IMR-90 (cell line): ENCODE results near the gene FAM162B. TPM values are rescaled to one million over a fixed set of nuclear protein-coding genes. Genes with fewer than 3 reads are reported as not detected.
"Not testable (repeated sequence)": the region's sequence is repeated elsewhere in the genome, so short reads cannot be mapped to it uniquely, and the experiment has no call there.

Experiments
- ATAC-seq: fragments of 200-7000 bp; cut with Tn5 transposase; 2 replicates; pipeline ENCODE4 v1.9.1; 2020; ENCODE audit warnings: low read depth, mild to moderate bottlenecking, moderate library complexity
- BruUV-seq: library from RNA; stranded (reverse); fragments of 400-500 nt; replicated peaks from 2 replicates; lab custom pipeline; 2021; lab: Mats Ljungman, UMichigan
- CTCF ChIA-PET: fragments of 300-600 bp; formaldehyde crosslinking; extraction: SDS; loops from one replicate; lab custom pipeline; 2021; ENCODE audit warnings: antibody characterized with exemption; lab: Yijun Ruan, JAX
- POLR2A ChIA-PET: fragments of 300-600 bp; sonication (Branson Sonifier 250); formaldehyde crosslinking; loops from one replicate; lab custom pipeline; 2022; ENCODE audit warnings: antibody characterized with exemption; ENCODE audit not compliant: unreplicated experiment; lab: Charles Lee
- DNase-seq: peaks from one replicate; pipeline ENCODE4 v3.0.0; 2013
- H2AFZ ChIP-seq: replicated peaks from 2 replicates; pipeline ENCODE3; 2013; ENCODE audit warnings: low read length, mild to moderate bottlenecking; ENCODE audit not compliant: poor library complexity
- H2AK5ac ChIP-seq: 2 replicates; pipeline ENCODE4 v1.6.1; 2013; ENCODE audit warnings: low read depth, low read length, inconsistent platforms
- H2AK9ac ChIP-seq: replicated peaks from 2 replicates; pipeline ENCODE3; 2013; ENCODE audit warnings: mild to moderate bottlenecking, low read depth, low read length, moderate library complexity; ENCODE audit not compliant: poor library complexity
- H2BK120ac ChIP-seq: 2 replicates; pipeline ENCODE4 v1.6.1; 2013; ENCODE audit warnings: low read depth, low read length, inconsistent platforms
- H2BK15ac ChIP-seq: 3 replicates; pipeline ENCODE4 v1.6.1; 2013; ENCODE audit warnings: low read depth, low read length, inconsistent platforms
- H2BK20ac ChIP-seq: 2 replicates; pipeline ENCODE4 v1.6.1; 2013; ENCODE audit warnings: low read depth, mild to moderate bottlenecking, inconsistent platforms, low read length, moderate library complexity
- H2BK5ac ChIP-seq: 2 replicates; pipeline ENCODE4 v1.6.1; 2013; ENCODE audit warnings: mild to moderate bottlenecking, low read depth, low read length, inconsistent platforms; ENCODE audit not compliant: poor library complexity, severe bottlenecking
- H3K14ac ChIP-seq: replicated peaks from 2 replicates; pipeline ENCODE4 v1.6.1; 2013; ENCODE audit warnings: low read depth, low read length, inconsistent platforms
- H3K18ac ChIP-seq: 2 replicates; pipeline ENCODE4 v1.6.1; 2013; ENCODE audit warnings: low read depth, low read length, control low read depth
- H3K23ac ChIP-seq: 2 replicates; pipeline ENCODE4 v1.6.1; 2013; ENCODE audit warnings: low read depth, low read length, inconsistent platforms
- H3K27ac ChIP-seq: 2 replicates; pipeline ENCODE4 v1.5.1; 2013; ENCODE audit warnings: mild to moderate bottlenecking, control low read depth, low read length; ENCODE audit not compliant: insufficient read depth
- H3K27me3 ChIP-seq: 2 replicates; pipeline ENCODE4 v1.6.1; 2013; ENCODE audit warnings: low read length; ENCODE audit not compliant: control insufficient read depth, insufficient read depth
- H3K36me3 ChIP-seq: 2 replicates; pipeline ENCODE4 v1.6.1; 2013; ENCODE audit warnings: low read length, mixed read lengths; ENCODE audit not compliant: control insufficient read depth, insufficient read depth
- H3K4ac ChIP-seq: 2 replicates; pipeline ENCODE4 v1.6.1; 2013; ENCODE audit warnings: low read depth, low read length, inconsistent platforms
- H3K4me1 ChIP-seq: 2 replicates; pipeline ENCODE4 v1.6.1; 2013; ENCODE audit warnings: low read length, mixed read lengths; ENCODE audit not compliant: control insufficient read depth, insufficient read depth
- H3K4me2 ChIP-seq: 2 replicates; pipeline ENCODE4 v1.6.1; 2013; ENCODE audit warnings: low read depth, mild to moderate bottlenecking, control low read depth, low read length, moderate library complexity
- H3K4me3 ChIP-seq: 2 replicates; pipeline ENCODE4 v1.5.1; 2013; ENCODE audit warnings: low read depth, mild to moderate bottlenecking, control low read depth, low read length, moderate library complexity; ENCODE audit not compliant: insufficient read depth
- H3K56ac ChIP-seq: 2 replicates; pipeline ENCODE4 v1.6.1; 2013; ENCODE audit warnings: low read length, inconsistent platforms; ENCODE audit not compliant: insufficient read depth; ENCODE audit errors: extremely low read depth
- H3K79me1 ChIP-seq, 2 experiments: 2 replicates each; pipeline ENCODE4 v1.6.1; 2013; ENCODE audit warnings: low read length in 2 of 2, inconsistent platforms in 1 of 2, low read depth in 1 of 2
- H3K9ac ChIP-seq: 2 replicates; pipeline ENCODE4 v1.6.1; 2013; ENCODE audit warnings: low read depth, low read length, control low read depth
- H3K9me1 ChIP-seq: 2 replicates; pipeline ENCODE4 v1.6.1; 2013; ENCODE audit warnings: low read length, inconsistent platforms; ENCODE audit not compliant: insufficient read depth
- H3K9me3 ChIP-seq: 2 replicates; pipeline ENCODE4 v1.6.1; 2013; ENCODE audit warnings: low read length; ENCODE audit not compliant: control insufficient read depth, insufficient read depth
- H4K20me1 ChIP-seq: 2 replicates; pipeline ENCODE4 v1.6.1; 2013; ENCODE audit warnings: low read length, inconsistent platforms; ENCODE audit not compliant: insufficient read depth
- H4K5ac ChIP-seq: 2 replicates; pipeline ENCODE4 v1.6.1; 2013; ENCODE audit warnings: mild to moderate bottlenecking, low read depth, low read length, control low read depth
- H4K8ac ChIP-seq, 2 experiments: 2 replicates each; pipeline ENCODE4 v1.6.1; 2013; ENCODE audit warnings: low read depth in 2 of 2, low read length in 2 of 2, control low read depth in 1 of 2, inconsistent platforms in 1 of 2
- H4K91ac ChIP-seq: 2 replicates; pipeline ENCODE4 v1.6.1; 2013; ENCODE audit warnings: low read depth, low read length, inconsistent platforms; ENCODE audit not compliant: insufficient read depth
- WGBS, 2 experiments: methylation state at CpG; one replicate each; pipeline versions ENCODE4 v1.1.5 to v1.1.7; 2013; ENCODE audit warnings: missing lambda C conversion rate in 2 of 2; ENCODE audit not compliant: insufficient read length in 1 of 2; ENCODE audit errors: extremely low coverage in 2 of 2; 5-methylcytosine and 5-hydroxymethylcytosine counted together
- dilution Hi-C: fragments of 300-500 bp; cut with HindIII; formaldehyde crosslinking; loops from one replicate; pipeline ENCODE4 v1.14.3; 2018; ENCODE audit warnings: low sequenced_read_pairs; ENCODE audit not compliant: unreplicated experiment
- in situ Hi-C: fragments of 300-500 bp; cut with MboI; formaldehyde crosslinking; loops from 3 replicates; pipeline ENCODE4 v1.14.3; 2019; ENCODE audit warnings: low sequenced_read_pairs, inconsistent platforms, mixed read lengths
- intact Hi-C: fragments of 100-400 bp; cut with micrococcal nuclease; formaldehyde crosslinking; loops from 2 replicates; pipeline ENCODE4 v1.10.0; 2022
- polyA plus RNA-seq, 3 experiments: library from polyadenylated mRNA; depleted of rRNA; stranded (reverse); fragments of >200 nt; gene quantifications; 2 replicates each; pipeline ENCODE4 v1.2.3, GENCODE V29; 2012; ENCODE audit warnings: low replicate concordance in 1 of 3
- total RNA-seq: library from RNA; depleted of rRNA; stranded (reverse); fragments of >200 nt; gene quantifications from 2 replicates; pipeline ENCODE4 v1.2.3, GENCODE V29; 2012

The FAM162B gene
- total and polyA plus RNA-seq, 2 of the 4 experiments (the other 2 are of a cell fraction), result 2.9 to 3.2 TPM

- H2AK9ac ChIP-seq, H3K18ac ChIP-seq, H3K4ac ChIP-seq, H3K27me3 ChIP-seq, POLR2A ChIA-PET, H2BK15ac ChIP-seq, H3K4me3 ChIP-seq, H3K27ac ChIP-seq, H2BK20ac ChIP-seq, DNase-seq, in situ Hi-C loops, CTCF ChIA-PET, H2AFZ ChIP-seq, H4K8ac ChIP-seq, H4K5ac ChIP-seq, H2BK120ac ChIP-seq, H3K36me3 ChIP-seq, intact Hi-C loops, H2BK5ac ChIP-seq, H2AK5ac ChIP-seq, H3K4me1 ChIP-seq, BruUV-seq, H3K79me1 ChIP-seq, H3K56ac ChIP-seq, H3K9ac ChIP-seq, H3K4me2 ChIP-seq, H3K9me1 ChIP-seq, H3K14ac ChIP-seq, H4K91ac ChIP-seq, dilution Hi-C loops, H3K23ac ChIP-seq, ATAC-seq, H4K20me1 ChIP-seq, H3K9me3 ChIP-seq: not testable (repeated sequence)
- WGBS, 2 experiments, result no CpG with 5 or more reads among the region's 3 CpGs
These were observed 25.0 kb downstream of the FAM162B start for GRCh38 chr6:116740486-116740885.
